Stimulated activated CD4-positive, alpha-beta T cell treated with anti-CD3 and anti-CD28 coated beads, Interleukin-15, amount 100 ng/mL, for 1 hour (primary cell): Measurements from ENCODE around the gene RTRAF.

ENCODE experiments used
- DNase-seq, 2 donors: peaks; one replicate each; pipeline ENCODE4 v3.0.0-alpha.2; 2020; ENCODE audit warnings: low read depth in 1 of 2, low spot score in 1 of 2

Gene RTRAF

GRCh38 chr14:52048641-52049204, 59.4 kb downstream of the RTRAF start:
- no peak for DNase-seq

- DNase-seq: no peak
These were observed 59.9 kb downstream of the RTRAF start for GRCh38 chr14:52049271-52049670.

DNA sequence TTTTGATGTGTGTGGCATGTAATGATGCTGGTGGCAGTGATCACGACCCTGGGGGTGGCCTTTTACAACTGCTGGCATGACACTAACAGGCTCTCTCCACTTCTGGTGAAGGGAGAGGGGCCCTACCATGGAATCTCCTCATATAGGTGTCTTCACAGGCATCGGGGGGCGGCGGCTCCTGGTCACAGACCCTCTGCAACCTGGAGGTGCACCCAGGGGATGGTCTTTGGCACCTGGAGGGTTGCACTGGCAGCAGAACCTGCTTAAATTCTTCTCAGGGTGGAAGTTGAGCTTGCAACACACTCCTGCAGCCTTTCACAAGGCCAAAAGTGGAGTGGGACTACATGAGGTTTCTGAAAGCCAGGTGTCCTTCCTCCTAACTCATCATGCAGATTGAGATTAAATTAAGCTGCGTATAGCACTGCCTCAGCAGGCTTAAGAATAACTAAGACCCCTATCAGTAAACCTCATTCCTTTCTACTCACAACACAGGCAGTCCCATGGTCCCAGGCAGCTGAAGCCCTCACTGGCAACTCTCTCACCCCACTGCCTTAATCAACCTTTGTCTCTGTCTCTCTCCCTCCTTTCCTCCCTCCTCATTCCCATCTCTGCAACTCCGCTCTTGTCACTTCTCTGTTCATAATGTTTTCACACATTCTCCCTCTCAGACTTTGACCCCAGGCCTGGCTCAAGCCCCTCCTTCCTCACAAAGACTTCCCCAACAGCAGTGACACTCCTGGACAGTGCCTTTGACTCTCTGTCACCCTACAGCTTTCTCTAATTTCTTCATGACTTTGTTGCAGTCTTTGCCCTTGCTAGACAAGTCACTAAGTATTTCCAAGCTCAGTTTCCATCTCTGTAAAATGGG, 60.6 kb downstream of the RTRAF start:
- no peak for DNase-seq

GRCh38 chr14:52051251-52051650, 61.9 kb downstream of the RTRAF start:
- no peak for DNase-seq

- DNase-seq: no peak
These were observed 62.5 kb downstream of the RTRAF start for GRCh38 chr14:52051871-52052270.

- no peak for DNase-seq
These were observed 63.1 kb downstream of the RTRAF start for GRCh38 chr14:52052288-52052943.

GRCh38 chr14:52053044-52053443, 63.7 kb downstream of the RTRAF start:
- no peak for DNase-seq

DNA sequence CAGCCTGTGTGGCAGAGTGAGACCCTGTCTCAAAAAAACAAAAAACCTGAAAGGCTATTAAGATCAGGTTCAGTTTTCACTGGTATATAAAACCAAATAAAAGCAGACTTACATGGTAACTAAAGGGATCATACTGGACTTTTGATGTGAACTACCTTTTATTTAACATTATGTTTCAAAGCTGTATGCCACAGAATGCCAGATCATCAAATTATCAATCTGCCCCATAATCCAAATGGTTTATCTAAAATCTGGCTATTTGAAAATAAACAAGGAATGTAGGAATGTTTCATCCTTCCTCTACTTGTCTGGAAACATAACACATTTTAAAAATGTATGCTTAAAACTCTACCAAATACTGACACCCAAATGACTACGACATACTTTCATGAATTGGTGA, 65.3 kb downstream of the RTRAF start:
- no peak for DNase-seq

- no peak for DNase-seq
These were observed 65.8 kb downstream of the RTRAF start for GRCh38 chr14:52055167-52055566.

DNA sequence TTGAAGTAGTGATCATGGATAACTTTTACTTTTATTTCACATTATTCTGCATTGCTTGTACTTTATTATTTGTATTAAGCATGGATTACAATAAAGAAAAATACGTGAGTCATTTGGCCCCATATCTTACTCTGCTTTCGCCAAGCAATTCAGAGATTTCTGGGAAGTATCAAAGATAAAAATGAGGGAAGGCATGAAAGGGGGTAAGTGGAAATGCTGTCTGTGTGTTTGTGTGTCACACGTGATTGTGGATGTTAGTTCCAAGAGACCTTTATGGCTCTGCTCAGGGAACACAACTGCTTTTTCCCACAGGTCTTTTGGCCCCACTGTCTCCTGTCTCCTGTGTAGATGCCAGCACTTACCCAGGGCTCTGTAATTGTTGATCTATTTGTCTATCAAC, 69.0 kb downstream of the RTRAF start:
- DNase-seq: no peak

GRCh38 chr14:52059649-52060048, 70.3 kb downstream of the RTRAF start:
- no peak for DNase-seq

DNA sequence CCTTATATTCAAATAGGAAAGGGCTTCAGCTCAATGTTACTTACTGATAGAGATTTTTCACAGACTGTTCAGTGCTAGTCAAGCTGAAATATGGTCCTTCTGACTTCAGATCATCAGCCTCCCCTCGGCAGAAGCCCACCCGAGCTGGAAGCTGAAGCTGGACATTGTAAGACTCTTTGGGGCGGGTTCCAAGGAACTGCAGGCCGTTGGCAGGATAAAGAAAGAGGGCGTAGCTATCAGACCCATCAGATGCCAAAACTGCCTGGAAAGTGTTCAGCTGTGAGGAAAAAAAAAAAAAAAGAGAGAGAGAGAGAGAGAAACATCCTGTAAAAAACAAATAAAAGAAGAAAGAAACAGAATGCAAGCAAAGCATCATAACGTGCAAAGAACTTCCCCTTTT, 70.7 kb downstream of the RTRAF start:
- no peak for DNase-seq
